HEK293 (cell line): ENCODE results near the gene LAMB1.

ENCODE experiments used
- KLF16 ChIP-seq: fragments of 450-650 bp; formaldehyde crosslinking; IDR thresholded peaks from 2 replicates; pipeline ENCODE4 v1.5.1; 2017; ENCODE audit warnings: missing biosample characterization, missing genetic modification characterization
- MEIS1 ChIP-seq: sonication (generic); formaldehyde crosslinking; IDR thresholded peaks from 2 replicates; pipeline ENCODE4 v1.8.1; 2022; ENCODE audit warnings: missing genetic modification reagents, mild to moderate bottlenecking, borderline replicate concordance
- SP2 ChIP-seq: fragments of 450-650 bp; formaldehyde crosslinking; IDR thresholded peaks from 2 replicates; pipeline ENCODE4 v1.5.1; 2016; ENCODE audit warnings: missing biosample characterization, missing genetic modification characterization
- YY1 ChIP-seq: fragments of 450-650 bp; formaldehyde crosslinking; IDR thresholded peaks from 2 replicates; pipeline ENCODE4 v1.5.1; 2018; ENCODE audit warnings: missing biosample characterization, missing genetic modification characterization
- ZNF121 ChIP-seq: fragments of 450-650 bp; formaldehyde crosslinking; IDR thresholded peaks from 2 replicates; pipeline ENCODE4 v1.5.1; 2016; ENCODE audit warnings: missing biosample characterization, missing genetic modification characterization
- ZNF146 ChIP-seq: fragments of 450-650 bp; formaldehyde crosslinking; IDR thresholded peaks from 2 replicates; pipeline ENCODE4 v1.5.1; 2016; ENCODE audit warnings: missing biosample characterization, missing genetic modification characterization
- ZNF341 ChIP-seq: fragments of 450-650 bp; formaldehyde crosslinking; IDR thresholded peaks from 2 replicates; pipeline ENCODE4; 2016; ENCODE audit warnings: low read depth, missing biosample characterization, missing genetic modification characterization
- ZNF561 ChIP-seq: fragments of 450-650 bp; IDR thresholded peaks from 2 replicates; pipeline ENCODE4 v1.5.1; 2018; ENCODE audit warnings: missing biosample characterization, missing genetic modification characterization, borderline replicate concordance
- ZNF792 ChIP-seq: fragments of 450-650 bp; formaldehyde crosslinking; IDR thresholded peaks from 2 replicates; pipeline ENCODE4 v1.5.1; 2016; ENCODE audit warnings: missing biosample characterization, missing genetic modification characterization
- ZNF837 ChIP-seq: fragments of 450-650 bp; formaldehyde crosslinking; IDR thresholded peaks from 2 replicates; pipeline ENCODE4 v1.5.1; 2016; ENCODE audit warnings: missing biosample characterization, missing genetic modification characterization
- TF ChIP-seq, protein P1 (sequence below): fragments of 450-650 bp; formaldehyde crosslinking; IDR thresholded peaks from 2 replicates; pipeline ENCODE4 v1.5.1; 2016; ENCODE audit warnings: missing biosample characterization, missing genetic modification characterization
- TF ChIP-seq, protein P2 (sequence below): sonication (generic); formaldehyde crosslinking; IDR thresholded peaks from 2 replicates; pipeline ENCODE4 v1.8.1; 2022; ENCODE audit warnings: mild to moderate bottlenecking, moderate library complexity, missing genetic modification reagents

DNA sequence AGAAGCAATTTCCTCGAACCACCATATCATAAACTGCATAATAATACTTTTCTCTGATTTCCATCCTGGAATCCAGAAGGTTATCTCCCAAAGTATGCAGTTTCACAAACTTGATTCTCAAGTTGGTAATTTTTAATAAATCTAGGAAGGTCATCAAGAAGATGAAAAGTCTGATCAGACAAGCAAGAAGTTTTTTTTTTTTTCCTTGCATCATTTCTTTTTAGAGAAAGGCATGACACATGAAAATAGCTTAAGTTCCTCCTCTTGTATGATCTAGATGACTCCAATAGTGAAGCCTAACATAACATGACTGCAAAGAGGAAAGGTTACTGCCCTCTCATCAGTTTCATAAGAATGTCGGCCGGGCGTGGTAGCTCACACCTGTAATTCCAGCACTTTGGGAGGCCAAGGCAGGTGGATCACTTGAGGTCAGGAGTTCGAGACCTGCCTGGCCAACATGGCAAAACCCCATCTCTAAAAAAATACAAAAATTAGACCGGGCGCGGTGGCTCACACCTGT, 22.2 kb downstream of the LAMB1 start:
- TF ChIP-seq MEIS1 (CRISPR knock-in tag) (no peak), ZNF792 (tag by site-specific recombination) (no peak), ZNF837 (tag by site-specific recombination) (no peak), KLF16 (no peak), ZNF341 (tag by site-specific recombination) (no peak), YY1 (tag by site-specific recombination) (no peak), ZNF146 (tag by site-specific recombination) (no peak), SP2 (tag by site-specific recombination) (no peak), ZNF121 (no peak), ZNF561 (no peak)
- TF ChIP-seq, protein P1, sequence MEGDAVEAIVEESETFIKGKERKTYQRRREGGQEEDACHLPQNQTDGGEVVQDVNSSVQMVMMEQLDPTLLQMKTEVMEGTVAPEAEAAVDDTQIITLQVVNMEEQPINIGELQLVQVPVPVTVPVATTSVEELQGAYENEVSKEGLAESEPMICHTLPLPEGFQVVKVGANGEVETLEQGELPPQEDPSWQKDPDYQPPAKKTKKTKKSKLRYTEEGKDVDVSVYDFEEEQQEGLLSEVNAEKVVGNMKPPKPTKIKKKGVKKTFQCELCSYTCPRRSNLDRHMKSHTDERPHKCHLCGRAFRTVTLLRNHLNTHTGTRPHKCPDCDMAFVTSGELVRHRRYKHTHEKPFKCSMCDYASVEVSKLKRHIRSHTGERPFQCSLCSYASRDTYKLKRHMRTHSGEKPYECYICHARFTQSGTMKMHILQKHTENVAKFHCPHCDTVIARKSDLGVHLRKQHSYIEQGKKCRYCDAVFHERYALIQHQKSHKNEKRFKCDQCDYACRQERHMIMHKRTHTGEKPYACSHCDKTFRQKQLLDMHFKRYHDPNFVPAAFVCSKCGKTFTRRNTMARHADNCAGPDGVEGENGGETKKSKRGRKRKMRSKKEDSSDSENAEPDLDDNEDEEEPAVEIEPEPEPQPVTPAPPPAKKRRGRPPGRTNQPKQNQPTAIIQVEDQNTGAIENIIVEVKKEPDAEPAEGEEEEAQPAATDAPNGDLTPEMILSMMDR (tag by site-specific recombination) = no peak
- TF ChIP-seq, protein P2, sequence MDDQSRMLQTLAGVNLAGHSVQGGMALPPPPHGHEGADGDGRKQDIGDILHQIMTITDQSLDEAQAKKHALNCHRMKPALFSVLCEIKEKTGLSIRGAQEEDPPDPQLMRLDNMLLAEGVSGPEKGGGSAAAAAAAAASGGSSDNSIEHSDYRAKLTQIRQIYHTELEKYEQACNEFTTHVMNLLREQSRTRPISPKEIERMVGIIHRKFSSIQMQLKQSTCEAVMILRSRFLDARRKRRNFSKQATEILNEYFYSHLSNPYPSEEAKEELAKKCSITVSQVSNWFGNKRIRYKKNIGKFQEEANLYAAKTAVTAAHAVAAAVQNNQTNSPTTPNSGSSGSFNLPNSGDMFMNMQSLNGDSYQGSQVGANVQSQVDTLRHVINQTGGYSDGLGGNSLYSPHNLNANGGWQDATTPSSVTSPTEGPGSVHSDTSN (CRISPR knock-in tag) = no peak
